HepG2 (cell line): ENCODE measurements around the gene CYSRT1. TPM values are rescaled to one million over a fixed set of nuclear protein-coding genes. Genes with fewer than 3 reads are reported as not detected.
A peak's percentile ranks its signal among the peaks of the same experiment; 100 is the strongest.

Source experiments
- AGO1 ChIP-seq: fragments of 200-400 bp; formaldehyde crosslinking; IDR thresholded peaks from 2 replicates; pipeline ENCODE4 v1.6.1; 2017; ENCODE audit warnings: mild to moderate bottlenecking, low read depth, low read length, moderate library complexity; ENCODE audit not compliant: poor library complexity, severe bottlenecking
- ATF1 ChIP-seq: IDR thresholded peaks from 2 replicates; pipeline ENCODE4 v1.6.1; 2016; ENCODE audit warnings: mild to moderate bottlenecking, control low read depth
- ETV5 ChIP-seq: IDR thresholded peaks from 2 replicates; pipeline ENCODE4 v1.6.1; 2018; ENCODE audit warnings: missing biosample characterization, missing genetic modification reagents, inconsistent platforms, borderline replicate concordance
- FOXP1 ChIP-seq, 2 experiments: fragments of 450-650 bp in 1 of 2; IDR thresholded peaks; 2 replicates each; pipeline ENCODE4 v1.6.1; 2017 to 2018; ENCODE audit warnings: antibody characterized with exemption in 1 of 2
- GATA4 ChIP-seq: sonication (generic); IDR thresholded peaks from 2 replicates; pipeline ENCODE4 v1.6.1; 2016; ENCODE audit warnings: antibody characterized with exemption, low read depth, borderline replicate concordance
- HNF4G ChIP-seq, 2 experiments: sonication (generic) in 1 of 2; formaldehyde crosslinking in 1 of 2; IDR thresholded peaks; 2 replicates each; pipeline versions ENCODE4 v1.4.0 to v1.6.1; 2011 to 2020; ENCODE audit warnings: borderline replicate concordance in 2 of 2, low read depth in 2 of 2, mild to moderate bottlenecking in 2 of 2, low read length in 1 of 2, missing genetic modification reagents in 1 of 2, moderate library complexity in 1 of 2
- HNRNPUL1 ChIP-seq: fragments of 200-400 bp; formaldehyde crosslinking; IDR thresholded peaks from 2 replicates; pipeline ENCODE4 v1.6.1; 2017; ENCODE audit warnings: low read depth, mild to moderate bottlenecking, low read length, moderate library complexity
- MIER2 ChIP-seq: IDR thresholded peaks from 2 replicates; pipeline ENCODE4 v1.6.1; 2016; ENCODE audit warnings: missing biosample characterization, missing genetic modification reagents
- NBN ChIP-seq: fragments of 450-650 bp; conservative IDR thresholded peaks from 2 replicates; pipeline ENCODE4 v1.6.1; 2017
- SP4 ChIP-seq: sonication (generic); formaldehyde crosslinking; IDR thresholded peaks from 2 replicates; pipeline ENCODE4 v1.8.1; 2023; ENCODE audit warnings: mild to moderate bottlenecking, missing genetic modification reagents
- THAP11 ChIP-seq: IDR thresholded peaks from 2 replicates; pipeline ENCODE4 v1.6.1; 2016; ENCODE audit warnings: missing biosample characterization, missing genetic modification reagents
- TMF1 ChIP-seq: sonication (generic); formaldehyde crosslinking; IDR thresholded peaks from 2 replicates; pipeline ENCODE4 v1.8.1; 2022; ENCODE audit warnings: low read depth, missing genetic modification reagents
- ZBTB7B ChIP-seq: sonication (generic); formaldehyde crosslinking; IDR thresholded peaks from 2 replicates; pipeline ENCODE4 v1.4.0; 2020; ENCODE audit warnings: missing genetic modification reagents
- ZNF432 ChIP-seq: sonication (generic); formaldehyde crosslinking; IDR thresholded peaks from 2 replicates; pipeline ENCODE4 v1.5.0; 2020; ENCODE audit warnings: missing genetic modification reagents, mild to moderate bottlenecking, borderline replicate concordance
- ZNF501 ChIP-seq: sonication (generic); formaldehyde crosslinking; IDR thresholded peaks from 2 replicates; pipeline ENCODE4 v1.5.1; 2020; ENCODE audit warnings: mild to moderate bottlenecking, moderate library complexity, missing genetic modification reagents
- ZSCAN21 ChIP-seq: sonication (generic); formaldehyde crosslinking; IDR thresholded peaks from 2 replicates; pipeline ENCODE4 v1.8.0; 2022; ENCODE audit warnings: mild to moderate bottlenecking, missing genetic modification reagents, moderate library complexity, borderline replicate concordance
- polyA plus RNA-seq, 8 experiments: library from polyadenylated mRNA; depleted of rRNA in 3 of 8; stranded (reverse) in 7 of 8; unstranded in 1 of 8; fragments of >200 nt; fragmentation: Illumina TruSeq in 4 of 8; extraction: Trizol in 4 of 8; gene quantifications; 2 replicates each; pipeline versions ENCODE4 v1.2.1 to v1.2.3, GENCODE V29; 2011 to 2016; ENCODE audit warnings: low read depth in 4 of 8, missing spikeins in 1 of 8, mixed read lengths in 1 of 8; ENCODE audit not compliant: insufficient read depth in 1 of 8
- total RNA-seq, 5 experiments: library from RNA; depleted of rRNA; stranded (reverse); fragments of >200 nt; fragmentation: Illumina TruSeq; extraction: Trizol; gene quantifications; 2 replicates each; pipeline ENCODE4 v1.2.3, GENCODE V29; 2016; ENCODE audit warnings: low read depth in 1 of 5
- TF ChIP-seq, protein P1 (sequence below): sonication (generic); formaldehyde crosslinking; IDR thresholded peaks from 2 replicates; pipeline ENCODE4 v1.5.0; 2020; ENCODE audit warnings: missing genetic modification reagents, mild to moderate bottlenecking, borderline replicate concordance
- TF ChIP-seq, protein P2 (sequence below): sonication (generic); formaldehyde crosslinking; IDR thresholded peaks from 2 replicates; pipeline ENCODE4; 2020; ENCODE audit warnings: missing genetic modification reagents, mild to moderate bottlenecking, borderline replicate concordance
- TF ChIP-seq, protein P3 (sequence below): sonication (generic); formaldehyde crosslinking; IDR thresholded peaks from 2 replicates; pipeline ENCODE4 v1.8.0; 2022; ENCODE audit warnings: missing genetic modification reagents, mild to moderate bottlenecking, borderline replicate concordance
- TF ChIP-seq, protein P4 (sequence below): sonication (generic); formaldehyde crosslinking; IDR thresholded peaks from 2 replicates; pipeline ENCODE4 v1.4.0; 2020; ENCODE audit warnings: missing genetic modification reagents

Gene CYSRT1
- total and polyA plus RNA-seq, 2 of the 13 experiments (the other 11 are each of a cell fraction or from before 2014, with no cell fraction given), result 1.5 to 2.1 TPM

DNA sequence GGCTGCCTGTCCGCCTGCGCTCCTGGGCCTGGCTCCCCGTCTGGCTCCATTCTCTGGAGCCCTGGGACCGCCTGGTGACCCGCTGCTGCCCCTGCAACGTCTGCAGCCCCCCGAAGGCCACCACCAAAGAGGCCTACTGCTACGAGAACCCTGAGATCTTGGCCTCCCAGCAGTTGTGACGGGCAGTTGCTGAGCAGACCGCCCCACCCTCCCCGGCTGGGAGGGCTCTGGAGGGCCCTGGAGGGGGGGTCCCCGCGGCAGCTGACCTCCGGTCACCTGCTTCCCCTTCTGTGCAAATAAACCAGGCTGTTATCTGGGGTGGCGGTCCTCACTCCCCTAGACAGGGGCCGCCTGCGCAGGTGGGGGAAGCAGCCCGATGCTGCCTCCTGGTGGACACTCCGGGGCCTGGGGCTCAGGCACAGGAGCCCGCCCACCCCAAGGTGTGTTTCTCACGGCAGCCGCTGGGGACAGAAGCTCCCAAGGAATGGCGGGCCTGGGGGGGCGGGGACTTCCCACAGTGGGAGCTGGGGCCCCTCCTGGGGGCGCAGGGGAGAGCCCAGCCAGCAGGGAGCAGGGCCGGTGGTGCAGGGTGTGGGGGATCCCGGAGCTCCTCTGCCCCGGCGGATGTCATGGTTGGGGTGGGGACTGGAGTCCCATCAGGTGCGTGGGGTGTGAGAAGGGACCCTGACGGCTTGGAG is 11.4 kb downstream of the CYSRT1 start (continued):
- TF ChIP-seq ETV5 (CRISPR knock-in tag) (peak; percentile 97), SP4 (CRISPR knock-in tag) (peak; percentile 65), HNF4G (IDR thresholded peaks at IDR 0.05; ENCODE audit: borderline replicate concordance, low read depth, low read length) (peak; percentile 33; the same call in 1 of the 2 replicates), HNF4G (CRISPR knock-in tag; IDR thresholded peaks at IDR 0.05; ENCODE audit: borderline replicate concordance, low read depth) (0 out of 2 replicates have a peak, but pooled peaks have one; percentile 46), ZSCAN21 (CRISPR knock-in tag) (peak; percentile 11; the same call in 1 of the 2 replicates), MIER2 (CRISPR knock-in tag) (peak; percentile 78), ZBTB7B (peak; percentile 89), ZNF432 (CRISPR knock-in tag) (no peak), HNRNPUL1 (no peak), TMF1 (CRISPR knock-in tag) (no peak), THAP11 (CRISPR knock-in tag) (peak; percentile 72), NBN (no peak), AGO1 (peak; percentile 92), ATF1 (CRISPR knock-in tag) (no peak), GATA4 (peak; percentile 64; the same call in 1 of the 2 replicates), ZNF501 (peak; percentile 92), FOXP1 (IDR thresholded peaks at IDR 0.05) (no peak), FOXP1 (CRISPR knock-in tag; IDR thresholded peaks at IDR 0.05) (peak; percentile 41; the same call in 1 of the 2 replicates)
- TF ChIP-seq, protein P1, sequence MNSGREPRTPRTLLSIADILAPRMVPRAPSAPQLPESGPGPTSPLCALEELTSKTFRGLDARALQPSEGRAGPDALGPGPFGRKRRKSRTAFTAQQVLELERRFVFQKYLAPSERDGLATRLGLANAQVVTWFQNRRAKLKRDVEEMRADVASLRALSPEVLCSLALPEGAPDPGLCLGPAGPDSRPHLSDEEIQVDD, result no peak
- TF ChIP-seq, protein P2, sequence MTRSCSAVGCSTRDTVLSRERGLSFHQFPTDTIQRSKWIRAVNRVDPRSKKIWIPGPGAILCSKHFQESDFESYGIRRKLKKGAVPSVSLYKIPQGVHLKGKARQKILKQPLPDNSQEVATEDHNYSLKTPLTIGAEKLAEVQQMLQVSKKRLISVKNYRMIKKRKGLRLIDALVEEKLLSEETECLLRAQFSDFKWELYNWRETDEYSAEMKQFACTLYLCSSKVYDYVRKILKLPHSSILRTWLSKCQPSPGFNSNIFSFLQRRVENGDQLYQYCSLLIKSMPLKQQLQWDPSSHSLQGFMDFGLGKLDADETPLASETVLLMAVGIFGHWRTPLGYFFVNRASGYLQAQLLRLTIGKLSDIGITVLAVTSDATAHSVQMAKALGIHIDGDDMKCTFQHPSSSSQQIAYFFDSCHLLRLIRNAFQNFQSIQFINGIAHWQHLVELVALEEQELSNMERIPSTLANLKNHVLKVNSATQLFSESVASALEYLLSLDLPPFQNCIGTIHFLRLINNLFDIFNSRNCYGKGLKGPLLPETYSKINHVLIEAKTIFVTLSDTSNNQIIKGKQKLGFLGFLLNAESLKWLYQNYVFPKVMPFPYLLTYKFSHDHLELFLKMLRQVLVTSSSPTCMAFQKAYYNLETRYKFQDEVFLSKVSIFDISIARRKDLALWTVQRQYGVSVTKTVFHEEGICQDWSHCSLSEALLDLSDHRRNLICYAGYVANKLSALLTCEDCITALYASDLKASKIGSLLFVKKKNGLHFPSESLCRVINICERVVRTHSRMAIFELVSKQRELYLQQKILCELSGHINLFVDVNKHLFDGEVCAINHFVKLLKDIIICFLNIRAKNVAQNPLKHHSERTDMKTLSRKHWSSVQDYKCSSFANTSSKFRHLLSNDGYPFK (CRISPR knock-in tag), result peak; percentile 60
- TF ChIP-seq, protein P3, sequence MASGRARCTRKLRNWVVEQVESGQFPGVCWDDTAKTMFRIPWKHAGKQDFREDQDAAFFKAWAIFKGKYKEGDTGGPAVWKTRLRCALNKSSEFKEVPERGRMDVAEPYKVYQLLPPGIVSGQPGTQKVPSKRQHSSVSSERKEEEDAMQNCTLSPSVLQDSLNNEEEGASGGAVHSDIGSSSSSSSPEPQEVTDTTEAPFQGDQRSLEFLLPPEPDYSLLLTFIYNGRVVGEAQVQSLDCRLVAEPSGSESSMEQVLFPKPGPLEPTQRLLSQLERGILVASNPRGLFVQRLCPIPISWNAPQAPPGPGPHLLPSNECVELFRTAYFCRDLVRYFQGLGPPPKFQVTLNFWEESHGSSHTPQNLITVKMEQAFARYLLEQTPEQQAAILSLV (CRISPR knock-in tag), result peak; percentile 21; the same call in 1 of the 2 replicates
- TF ChIP-seq, protein P4, sequence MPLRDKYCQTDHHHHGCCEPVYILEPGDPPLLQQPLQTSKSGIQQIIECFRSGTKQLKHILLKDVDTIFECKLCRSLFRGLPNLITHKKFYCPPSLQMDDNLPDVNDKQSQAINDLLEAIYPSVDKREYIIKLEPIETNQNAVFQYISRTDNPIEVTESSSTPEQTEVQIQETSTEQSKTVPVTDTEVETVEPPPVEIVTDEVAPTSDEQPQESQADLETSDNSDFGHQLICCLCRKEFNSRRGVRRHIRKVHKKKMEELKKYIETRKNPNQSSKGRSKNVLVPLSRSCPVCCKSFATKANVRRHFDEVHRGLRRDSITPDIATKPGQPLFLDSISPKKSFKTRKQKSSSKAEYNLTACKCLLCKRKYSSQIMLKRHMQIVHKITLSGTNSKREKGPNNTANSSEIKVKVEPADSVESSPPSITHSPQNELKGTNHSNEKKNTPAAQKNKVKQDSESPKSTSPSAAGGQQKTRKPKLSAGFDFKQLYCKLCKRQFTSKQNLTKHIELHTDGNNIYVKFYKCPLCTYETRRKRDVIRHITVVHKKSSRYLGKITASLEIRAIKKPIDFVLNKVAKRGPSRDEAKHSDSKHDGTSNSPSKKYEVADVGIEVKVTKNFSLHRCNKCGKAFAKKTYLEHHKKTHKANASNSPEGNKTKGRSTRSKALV (CRISPR knock-in tag), result no peak; the same call in 1 of the 2 replicates
